GM19193 (cell line): ENCODE measurements around the gene CHMP6.
A peak's percentile ranks its signal among the peaks of the same experiment; 100 is the strongest.

Experiments
- POLR2A ChIP-seq: IDR thresholded peaks from 4 replicates; pipeline ENCODE4 v1.6.1; 2011; ENCODE audit not compliant: insufficient read depth, insufficient read length; ENCODE audit errors: extremely low read depth

CHMP6 gene

GRCh38 chr17:80990921-80991644 lies 558 bp upstream of the CHMP6 start:
- TF ChIP-seq POLR2A: no peak

GRCh38 chr17:80992077-80992947 lies 671 bp downstream of the CHMP6 start:
- no peak for TF ChIP-seq POLR2A

- no peak for TF ChIP-seq POLR2A
Measured at GRCh38 chr17:80992948-80993624, 1.4 kb downstream of the CHMP6 start.

- no peak for TF ChIP-seq POLR2A
Measured at GRCh38 chr17:80995131-80995530, 3.5 kb downstream of the CHMP6 start.

GRCh38 chr17:80996422-80997305 lies 5.0 kb downstream of the CHMP6 start:
- TF ChIP-seq POLR2A: no peak

GRCh38 chr17:80997424-80998117 lies 5.9 kb downstream of the CHMP6 start:
- no peak for TF ChIP-seq POLR2A

GRCh38 chr17:80998118-80998747 lies 6.6 kb downstream of the CHMP6 start:
- no peak for TF ChIP-seq POLR2A

- no peak for TF ChIP-seq POLR2A
Measured at GRCh38 chr17:80998748-80999535, 7.3 kb downstream of the CHMP6 start.

GRCh38 chr17:80999536-81000333 lies 8.1 kb downstream of the CHMP6 start:
- TF ChIP-seq POLR2A: no peak

GRCh38 chr17:81000334-81000630 lies 8.6 kb downstream of the CHMP6 start:
- peak; percentile 25 for TF ChIP-seq POLR2A

GRCh38 chr17:81000631-81001357 lies 9.2 kb downstream of the CHMP6 start:
- TF ChIP-seq POLR2A: no peak
